ENCODE measurements around the gene EIF2B5.
"Not testable (repeated sequence)": the region's sequence is repeated elsewhere in the genome, so short reads cannot be mapped to it uniquely, and the experiment has no call there.

Gene EIF2B5

DNA sequence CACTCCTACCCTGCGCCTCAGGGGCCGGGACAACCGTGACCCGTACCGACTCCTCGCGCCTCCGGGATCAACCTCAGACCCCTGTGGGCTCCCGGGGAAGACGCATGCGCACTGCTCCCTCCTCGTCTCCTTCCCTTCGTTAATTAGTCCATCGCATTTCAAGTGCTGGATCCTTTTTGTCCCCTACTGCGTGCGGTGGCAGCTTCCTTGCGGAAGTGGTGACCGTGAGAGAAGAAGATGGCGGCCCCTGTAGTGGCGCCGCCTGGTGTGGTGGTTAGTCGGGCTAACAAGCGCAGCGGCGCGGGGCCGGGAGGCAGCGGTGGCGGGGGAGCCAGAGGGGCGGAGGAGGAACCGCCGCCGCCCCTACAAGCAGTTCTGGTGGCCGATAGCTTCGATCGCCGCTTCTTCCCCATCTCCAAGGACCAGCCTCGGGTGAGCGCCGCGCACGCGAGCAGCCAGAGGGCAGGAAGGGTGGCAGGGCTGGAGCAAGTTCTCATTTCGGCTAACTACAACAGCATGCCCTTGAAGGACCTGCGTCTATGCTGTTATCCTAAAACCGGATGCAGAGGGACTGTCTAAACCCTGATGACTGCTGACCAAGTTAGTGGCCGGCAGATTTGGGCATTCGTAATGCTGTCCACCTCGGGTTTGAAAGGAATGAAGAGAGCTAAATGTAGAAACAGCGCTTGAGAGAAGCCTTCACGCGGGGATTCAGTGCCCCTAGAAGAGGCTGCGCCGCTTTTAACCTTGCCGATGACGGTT, at the start of gene EIF2B5:
Gene EIF2B5, plus strand, starts transcription at position 210 of the 762 bp plus-strand sequence. Its CDS starts 28 bp downstream, at position 238.
- DNase-seq (ENCODE audit: low read depth): peak; percentile 85

DNA sequence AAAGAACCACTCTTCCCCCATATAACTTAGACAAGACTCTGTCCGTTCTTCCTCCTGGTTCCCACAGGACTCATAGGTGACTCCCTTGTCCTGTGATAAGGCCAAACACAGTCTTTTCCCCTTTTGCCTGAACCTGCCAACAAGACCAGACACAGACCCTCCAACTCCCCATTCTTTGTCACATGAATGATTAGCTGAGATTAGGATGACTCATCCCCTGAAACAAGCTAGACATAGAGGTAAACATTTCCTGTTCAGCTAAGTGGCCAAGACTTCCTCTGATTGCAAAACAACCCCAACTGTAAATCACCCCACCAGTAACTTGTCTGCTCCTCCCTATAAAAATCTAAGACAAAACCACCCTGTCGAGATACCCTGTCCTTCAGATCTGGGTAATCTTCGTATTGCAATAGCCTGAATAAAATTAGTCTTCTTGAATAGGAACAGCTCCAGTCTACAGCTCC, 49.7 kb upstream of the EIF2B5 start:
- no peak for DNase-seq (ENCODE audit: low read depth)

DNA sequence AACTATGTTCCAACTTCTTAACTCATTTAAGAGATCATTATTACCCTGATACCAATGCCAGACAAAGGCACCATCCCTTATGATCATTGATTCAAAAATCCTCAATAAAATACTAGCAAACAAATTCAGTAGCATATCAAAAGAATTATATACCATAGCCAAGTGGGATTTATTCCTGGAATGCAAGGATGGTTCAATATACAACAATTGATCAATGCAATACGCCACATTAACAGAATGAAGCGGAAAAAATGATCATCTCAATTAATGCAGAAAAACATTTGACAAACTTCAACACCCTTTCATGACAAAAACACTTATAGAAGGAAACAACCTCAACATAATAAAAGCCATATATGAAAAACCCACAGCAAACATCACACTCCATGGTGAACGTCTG, 43.0 kb upstream of the EIF2B5 start:
- DNase-seq (ENCODE audit: low read depth): no peak

DNA sequence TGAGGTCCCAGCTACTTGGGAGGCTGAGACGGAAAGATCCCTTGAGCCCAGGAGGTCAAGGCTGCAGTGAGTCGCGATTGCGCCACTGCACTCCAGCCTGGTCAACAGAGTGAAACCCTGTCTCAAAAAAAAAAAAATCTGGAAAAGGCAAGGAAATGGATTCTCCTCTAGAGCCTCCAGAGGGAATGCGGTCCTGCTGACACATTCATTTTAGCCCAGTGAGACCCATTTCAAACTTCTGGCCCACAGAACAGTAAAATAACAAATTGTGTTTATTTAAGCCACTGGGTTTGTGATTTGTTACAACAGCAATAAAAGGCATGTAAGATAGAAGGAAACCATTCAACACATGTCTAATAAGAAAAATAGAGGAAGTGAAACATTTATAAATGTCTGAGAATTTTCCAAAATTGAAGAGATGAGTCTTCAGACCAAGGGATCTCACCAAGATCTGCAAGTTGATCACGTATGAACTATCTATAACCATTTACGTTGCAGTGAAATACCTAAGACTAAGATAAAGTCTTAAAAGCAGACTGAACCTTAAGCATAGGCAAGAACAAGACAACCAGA, 38.3 kb upstream of the EIF2B5 start, which contains the start of gene HTR3E:
Gene HTR3E, plus strand, starts transcription at position 254 of the 573 bp plus-strand sequence. CDS start 466 bp downstream, outside the sequence.
- no peak for DNase-seq (ENCODE audit: low read depth)

DNA sequence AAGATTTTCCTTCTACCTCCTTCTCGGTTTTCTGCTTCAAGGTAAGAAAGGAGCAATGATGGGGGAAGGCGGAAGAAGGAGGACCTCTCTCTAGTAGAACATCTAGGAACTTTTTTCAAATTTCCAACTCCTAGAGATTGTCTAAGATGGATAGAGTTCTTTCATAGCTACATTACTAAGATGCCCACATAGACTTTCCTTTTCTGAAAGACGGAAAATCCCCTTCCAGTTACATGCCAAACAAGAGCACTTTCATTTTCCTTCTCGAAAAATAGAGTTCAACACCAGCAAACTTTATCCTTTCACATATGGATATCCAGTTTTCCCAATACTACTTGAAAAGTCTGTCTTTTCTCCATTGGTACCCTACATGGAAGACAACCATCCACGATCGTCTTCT, 37.6 kb upstream of the EIF2B5 start:
- no peak for DNase-seq (ENCODE audit: low read depth)

DNA sequence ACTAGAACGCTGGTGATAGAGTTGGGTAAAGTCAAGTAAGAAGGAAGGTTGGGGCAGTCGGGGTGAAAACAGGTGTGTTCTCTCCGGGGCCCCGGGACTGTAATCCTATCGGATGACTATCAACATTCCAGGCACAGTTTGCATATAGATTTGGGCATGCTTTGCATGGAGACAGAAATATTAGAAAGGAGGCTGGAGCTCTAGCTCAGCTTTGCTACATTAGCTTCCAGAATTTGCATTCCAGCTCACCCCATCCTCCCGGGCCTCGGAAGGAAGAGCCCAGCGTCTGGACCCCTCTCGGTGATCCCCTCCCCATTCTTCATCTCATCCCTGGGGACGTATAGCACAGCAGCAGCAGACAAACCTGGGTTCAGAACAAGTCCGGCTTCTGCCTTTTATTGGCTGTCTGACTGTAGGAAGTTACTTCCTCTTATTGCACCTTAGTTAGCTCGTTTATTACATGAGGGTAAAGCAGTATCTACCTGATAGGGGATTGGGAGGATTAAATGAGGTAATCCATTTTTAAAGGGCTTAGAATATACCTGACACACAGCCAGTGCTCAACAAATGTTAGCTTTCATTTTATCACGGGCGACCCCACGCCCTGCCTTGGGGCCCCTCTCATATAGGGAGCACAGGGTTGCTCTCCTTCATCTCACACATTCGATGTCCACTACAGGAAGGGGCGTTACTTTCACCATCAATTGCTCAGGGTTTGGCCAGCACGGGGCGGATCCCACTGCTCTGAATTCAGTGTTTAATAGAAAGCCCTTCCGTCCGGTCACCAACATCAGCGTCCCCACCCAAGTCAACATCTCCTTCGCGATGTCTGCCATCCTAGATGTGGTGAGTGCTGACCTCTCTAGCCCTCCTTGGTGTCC, 35.1 kb upstream of the EIF2B5 start:
- no peak for DNase-seq (ENCODE audit: low read depth)

DNA sequence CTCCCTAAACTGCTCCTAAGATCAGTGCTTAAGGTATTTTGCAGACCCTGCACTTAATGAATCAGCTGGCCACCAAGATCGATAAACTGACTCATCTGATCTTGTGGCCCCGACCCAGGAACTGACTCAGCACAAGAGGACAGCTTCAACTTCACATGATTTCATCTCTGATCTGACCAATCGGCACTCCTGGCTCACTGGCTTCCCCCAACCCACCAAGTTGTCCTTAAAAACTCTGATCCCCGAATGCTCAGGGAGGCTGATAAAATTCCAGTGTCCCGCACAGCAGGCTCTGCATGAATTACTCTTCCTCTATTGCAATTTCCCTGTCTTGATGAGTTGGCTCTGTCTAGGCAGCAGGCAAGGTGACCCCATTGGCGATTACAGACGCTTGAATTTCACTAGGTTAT, 24.8 kb upstream of the EIF2B5 start:
- DNase-seq (ENCODE audit: low read depth): no peak

DNA sequence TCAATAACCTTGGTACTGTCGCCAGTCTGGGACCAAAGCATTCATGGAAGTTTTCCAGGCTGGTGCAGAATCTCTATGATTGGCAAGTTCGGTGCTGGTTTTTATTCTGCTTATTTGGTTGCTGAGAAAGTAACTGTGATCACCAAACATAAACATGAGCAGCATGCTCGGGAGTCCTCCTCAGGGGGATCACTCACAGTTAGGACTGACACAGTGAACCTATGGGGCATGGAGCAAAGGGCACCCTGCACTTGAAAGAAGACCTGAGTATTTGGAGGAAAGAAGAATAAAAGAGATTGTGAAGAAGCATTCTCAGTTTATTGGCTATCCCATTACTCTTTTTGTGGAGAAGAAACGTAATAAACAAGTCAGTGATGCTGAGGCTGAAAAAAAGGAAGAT, 19.1 kb upstream of the EIF2B5 start:
- DNase-seq (ENCODE audit: low read depth): no peak

DNA sequence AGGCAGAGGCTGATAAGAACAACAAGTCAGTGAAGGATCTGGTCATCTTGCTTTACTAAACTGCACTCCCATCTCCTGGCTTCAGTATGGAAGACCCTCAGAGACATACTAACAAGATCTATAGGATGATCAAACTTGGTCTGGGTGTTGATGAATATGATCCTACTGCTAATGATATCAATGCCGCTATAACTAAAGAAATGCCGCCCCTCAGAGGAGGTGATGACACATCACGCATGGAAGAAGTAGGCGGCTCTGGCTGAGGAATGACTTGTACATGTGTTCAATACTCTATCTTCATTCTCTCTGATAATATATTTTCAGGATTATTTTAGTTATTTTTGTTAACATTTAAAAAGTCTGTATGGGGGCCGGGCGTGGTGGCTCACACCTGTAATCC, 17.5 kb upstream of the EIF2B5 start:
- DNase-seq (ENCODE audit: low read depth): no peak

DNA sequence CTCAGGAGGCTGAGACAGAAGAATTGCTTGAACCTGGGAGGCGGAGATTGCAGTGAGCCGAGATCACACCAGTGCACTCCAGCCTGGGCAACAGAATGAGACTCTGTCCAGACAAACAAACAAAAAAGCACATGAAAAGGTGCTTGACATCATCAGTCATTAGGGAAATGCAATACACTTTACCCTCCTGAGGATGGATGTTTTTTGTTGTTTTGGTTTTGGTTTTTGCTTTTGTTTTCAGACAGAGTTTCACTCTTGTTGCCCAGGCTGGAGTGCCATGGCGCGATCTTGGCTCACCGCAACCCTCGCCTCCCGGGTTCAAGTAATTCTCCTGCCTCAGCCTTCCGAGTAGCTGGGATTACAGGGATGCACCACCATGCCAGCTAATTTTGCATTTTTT, 14.1 kb upstream of the EIF2B5 start:
- not testable (repeated sequence) for DNase-seq (ENCODE audit: low read depth)

DNA sequence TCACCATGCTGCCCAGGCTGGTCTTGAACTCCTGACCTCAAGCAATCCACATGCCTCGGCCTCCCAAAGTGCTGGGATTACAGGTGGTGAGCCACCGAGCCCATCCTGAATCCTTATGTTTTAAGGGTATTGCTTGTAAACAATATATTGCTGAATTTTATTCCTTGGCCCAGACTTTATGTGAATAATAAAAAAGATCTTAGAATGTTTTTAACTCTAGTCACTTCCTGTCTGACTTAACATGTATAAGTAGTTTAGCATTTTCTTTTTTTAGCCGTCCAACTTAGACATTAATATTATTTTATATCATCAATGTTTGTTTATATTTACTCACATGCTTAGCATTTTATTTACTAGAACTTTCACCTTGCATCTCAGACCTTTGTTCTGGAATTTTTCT, 9.2 kb upstream of the EIF2B5 start:
- no peak for DNase-seq (ENCODE audit: low read depth)

DNA sequence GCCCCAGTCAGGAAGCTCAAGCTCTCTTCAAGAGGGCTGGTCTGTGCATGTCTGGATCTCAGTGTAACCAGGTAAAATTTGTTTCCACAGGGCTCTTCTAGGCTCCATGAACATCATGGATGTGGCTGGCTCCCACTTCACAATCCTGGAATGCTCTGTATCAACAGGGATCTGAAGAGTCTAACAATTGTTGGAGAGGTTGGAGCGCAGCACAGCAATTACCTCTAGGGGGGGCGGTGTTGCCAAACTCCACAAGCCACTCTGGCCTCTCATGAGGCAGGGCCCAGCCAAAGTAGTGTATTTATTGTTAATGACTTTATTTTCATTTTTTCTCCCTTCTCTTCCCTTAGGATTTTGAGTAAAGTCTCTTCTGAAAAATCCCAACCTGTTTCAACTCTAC, 6.1 kb upstream of the EIF2B5 start:
- no peak for DNase-seq (ENCODE audit: low read depth)

DNA sequence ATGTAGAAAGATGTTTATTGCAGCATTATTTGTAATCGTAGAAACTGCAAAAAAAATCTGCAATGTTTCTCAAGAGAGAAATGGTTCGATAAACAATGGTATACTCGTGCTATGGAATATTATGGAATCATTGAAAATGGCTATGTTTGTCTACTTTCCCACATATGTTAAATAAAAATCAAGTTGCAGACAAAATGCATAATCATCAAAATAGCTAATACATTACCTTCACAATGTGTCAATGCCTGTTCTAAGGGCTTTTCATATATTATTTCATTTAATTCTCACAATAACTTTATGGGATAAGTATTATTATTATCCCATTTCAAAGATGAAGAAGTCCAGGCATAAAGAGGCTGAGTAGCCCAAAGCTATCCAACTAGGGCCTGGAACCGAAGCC, 2.2 kb upstream of the EIF2B5 start:
- no peak for DNase-seq (ENCODE audit: low read depth)

DNA sequence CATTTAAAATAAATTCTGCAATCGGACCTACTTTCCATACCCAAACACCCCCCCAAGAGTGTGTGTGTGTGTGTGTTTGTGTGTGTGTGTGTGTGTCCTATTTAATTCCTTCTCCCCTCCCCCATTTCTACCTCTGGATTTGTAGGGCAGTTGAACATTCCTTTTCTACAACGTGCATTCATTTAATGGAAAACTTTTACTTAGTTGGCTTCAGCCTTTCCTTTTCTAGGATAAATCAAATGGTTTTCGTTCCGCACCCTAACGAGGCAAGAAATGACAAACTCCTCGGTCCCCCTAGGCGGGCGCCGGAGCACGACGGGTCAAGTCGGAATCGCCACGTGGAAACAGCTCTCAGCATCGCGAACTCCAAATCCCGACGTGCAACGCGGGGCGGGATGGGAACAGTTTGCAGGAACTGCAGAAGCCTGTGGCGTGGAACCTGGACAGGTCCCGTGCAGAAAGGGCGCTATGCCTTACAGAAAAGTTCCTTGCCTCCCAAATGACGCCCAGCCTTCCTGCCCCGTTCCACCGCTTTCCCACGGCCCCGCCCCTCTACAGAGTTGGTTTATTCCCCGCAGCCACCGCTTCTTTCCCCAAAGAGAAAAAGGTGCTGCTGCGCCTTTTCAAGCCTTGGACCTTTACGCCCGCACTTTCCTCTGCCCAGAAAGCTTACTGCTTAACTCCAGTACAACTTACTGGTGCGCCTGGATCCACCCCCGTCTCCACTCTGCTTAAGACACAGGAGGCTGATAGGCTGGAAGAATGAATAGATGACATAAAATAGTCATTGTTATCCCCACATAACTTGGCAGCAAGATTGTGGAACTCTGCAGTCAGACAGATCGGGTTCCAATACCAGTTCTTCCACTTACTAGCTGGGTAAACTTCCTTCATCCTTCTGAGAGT, 1.1 kb upstream of the EIF2B5 start:
- peak; percentile 38 for DNase-seq (ENCODE audit: low read depth)

DNA sequence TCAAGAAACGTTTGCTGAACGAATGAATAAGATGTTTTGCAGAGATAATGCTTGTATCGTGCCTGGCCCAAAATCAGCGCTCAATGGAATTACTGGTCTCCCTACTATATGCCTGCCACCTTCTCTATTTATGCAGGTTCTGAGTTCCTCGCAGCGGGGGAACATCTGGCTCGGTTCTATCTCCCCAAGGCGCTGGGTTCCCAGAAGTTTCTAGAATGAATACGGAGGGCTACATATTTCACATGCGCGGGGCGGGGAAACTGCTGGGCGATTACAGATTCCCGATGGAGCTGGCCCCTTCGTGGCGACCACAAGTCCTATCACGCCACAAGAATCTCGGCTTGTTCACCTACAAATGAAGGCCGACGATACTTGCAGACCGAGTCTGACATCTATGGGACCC, 411 bp upstream of the EIF2B5 start:
- no peak for DNase-seq (ENCODE audit: low read depth)

DNA sequence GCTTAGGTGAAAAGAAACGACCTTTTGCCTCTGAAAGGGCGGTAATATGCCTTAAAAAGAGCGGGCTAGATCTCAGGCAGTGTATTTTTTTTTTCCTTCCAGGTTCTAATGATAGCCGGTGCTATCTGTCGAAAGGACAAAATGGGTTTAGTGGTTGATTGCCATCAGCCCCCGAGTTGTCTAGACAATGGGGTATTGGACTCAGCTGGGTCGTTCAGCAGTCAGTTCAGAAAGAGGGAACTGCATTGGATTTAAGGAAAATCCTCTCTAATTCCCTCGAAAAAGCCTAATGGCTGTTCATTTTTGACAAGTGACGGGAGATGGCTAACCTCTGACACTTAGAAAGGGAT, 728 bp downstream of the EIF2B5 start:
- DNase-seq (ENCODE audit: low read depth): no peak

DNA sequence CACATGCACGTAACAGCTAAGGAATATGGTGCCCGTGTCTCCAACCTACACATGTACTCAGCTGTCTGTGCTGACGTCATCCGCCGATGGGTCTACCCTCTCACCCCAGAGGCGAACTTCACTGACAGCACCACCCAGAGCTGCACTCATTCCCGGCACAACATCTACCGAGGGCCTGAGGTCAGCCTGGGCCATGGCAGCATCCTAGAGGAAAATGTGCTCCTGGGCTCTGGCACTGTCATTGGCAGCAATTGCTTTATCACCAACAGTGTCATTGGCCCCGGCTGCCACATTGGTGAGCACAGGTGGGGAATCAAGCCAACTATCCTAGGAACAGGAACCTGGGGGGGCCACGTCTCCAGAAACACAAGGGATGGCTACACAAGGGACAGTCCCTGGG, 5.3 kb downstream of the EIF2B5 start:
- no peak for DNase-seq (ENCODE audit: low read depth)

DNA sequence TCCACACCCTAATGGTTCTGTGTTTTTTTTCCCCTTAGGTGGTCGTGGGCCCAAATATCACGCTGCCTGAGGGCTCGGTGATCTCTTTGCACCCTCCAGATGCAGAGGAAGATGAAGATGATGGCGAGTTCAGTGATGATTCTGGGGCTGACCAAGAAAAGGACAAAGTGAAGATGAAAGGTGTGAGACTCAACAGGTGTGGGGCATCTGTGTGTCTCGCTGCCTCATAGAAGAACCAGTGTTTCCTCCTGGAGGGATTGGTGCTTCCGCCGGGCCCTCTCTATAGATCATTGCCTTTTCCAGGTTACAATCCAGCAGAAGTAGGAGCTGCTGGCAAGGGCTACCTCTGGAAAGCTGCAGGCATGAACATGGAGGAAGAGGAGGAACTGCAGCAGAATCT, 7.0 kb downstream of the EIF2B5 start:
- no peak for DNase-seq (ENCODE audit: low read depth)

DNA sequence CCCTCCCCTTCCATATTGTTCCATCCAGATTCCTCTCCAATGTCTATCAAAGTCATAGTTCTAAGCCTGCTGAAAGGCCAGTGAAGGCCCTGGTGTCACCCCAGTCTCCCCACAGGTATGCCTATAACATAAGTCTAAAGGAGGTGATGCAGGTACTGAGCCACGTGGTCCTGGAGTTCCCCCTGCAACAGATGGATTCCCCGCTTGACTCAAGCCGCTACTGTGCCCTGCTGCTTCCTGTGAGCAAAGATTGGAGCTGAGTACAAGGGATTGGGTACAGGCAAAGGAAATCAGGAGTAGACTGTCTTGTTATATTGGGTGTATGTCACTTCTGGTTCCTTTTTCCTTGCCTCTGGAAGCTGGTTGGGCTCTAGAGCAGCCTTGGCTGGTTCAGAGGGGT, 8.2 kb downstream of the EIF2B5 start:
- no peak for DNase-seq (ENCODE audit: low read depth)

DNA sequence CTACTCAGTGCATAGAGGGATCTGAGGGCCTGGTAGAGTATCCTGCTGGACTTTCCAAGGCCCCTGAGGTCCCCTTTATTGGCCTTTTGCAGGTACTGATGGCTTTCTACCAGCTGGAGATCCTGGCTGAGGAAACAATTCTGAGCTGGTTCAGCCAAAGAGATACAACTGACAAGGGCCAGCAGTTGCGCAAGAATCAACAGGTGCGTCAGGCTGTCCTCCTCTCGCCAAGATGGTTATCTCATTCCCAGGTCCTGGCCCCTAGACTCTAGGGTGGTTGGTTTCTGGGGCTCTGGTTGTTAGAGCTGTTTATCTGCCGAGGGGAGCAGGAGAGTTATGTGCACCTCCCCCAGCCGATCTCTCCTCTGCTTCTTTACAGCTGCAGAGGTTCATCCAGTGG, 9.3 kb downstream of the EIF2B5 start:
- no peak for DNase-seq (ENCODE audit: low read depth)

DNA sequence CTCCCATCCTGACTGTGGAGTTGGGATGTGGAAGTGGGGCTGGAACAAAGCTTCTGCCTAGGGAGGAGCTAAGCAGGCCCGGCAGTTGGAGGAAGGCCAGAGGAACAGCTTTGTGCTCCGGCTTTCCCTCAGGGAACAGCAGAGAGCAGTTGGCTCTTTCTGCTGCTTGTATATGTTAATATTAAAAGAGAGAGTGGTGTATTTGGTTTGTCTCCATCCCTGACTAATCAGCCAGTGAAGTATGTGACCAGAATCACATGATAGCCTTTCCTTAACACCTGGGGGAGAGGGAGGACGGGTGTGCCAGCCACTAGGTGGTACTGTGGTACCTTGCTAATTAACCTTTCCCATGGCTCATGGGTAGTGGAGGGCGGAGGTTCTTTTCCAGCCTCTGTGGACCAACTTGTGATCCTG, 10.0 kb downstream of the EIF2B5 start:
- DNase-seq (ENCODE audit: low read depth): no peak

DNA sequence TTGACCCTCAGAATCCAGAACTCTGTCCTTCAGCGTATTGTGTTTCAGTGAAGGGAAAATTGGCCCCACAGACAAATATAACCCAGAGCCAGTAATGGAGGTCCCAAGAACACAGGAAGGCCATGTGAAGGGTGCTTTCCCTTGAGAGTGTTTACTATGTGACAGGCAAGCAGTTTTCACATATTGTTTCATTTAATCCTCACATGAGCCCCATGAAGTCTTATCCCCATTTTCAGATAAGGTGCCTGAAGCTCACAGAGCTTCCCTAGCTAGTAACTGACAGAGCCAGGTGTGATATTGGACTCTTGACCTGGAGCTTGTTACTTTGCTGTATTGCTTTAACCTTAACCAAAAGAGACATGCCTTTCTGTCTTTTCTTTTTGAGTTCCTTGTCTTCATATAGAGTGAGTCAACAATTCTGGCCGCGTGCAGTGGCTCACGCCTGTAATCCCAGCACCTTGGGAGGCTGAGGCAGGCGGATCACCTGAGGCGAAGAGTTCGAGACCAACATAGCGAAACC, 10.7 kb downstream of the EIF2B5 start:
- no peak for DNase-seq (ENCODE audit: low read depth)

Measured in GM04504 (cell line).